GM12878 (cell line): ENCODE measurements around the gene TMEM144. TPM values are rescaled to one million over a fixed set of nuclear protein-coding genes. Genes with fewer than 3 reads are reported as not detected.

Source experiments
- ATAC-seq: fragments of 200-7000 bp; cut with Tn5 transposase; 3 replicates; pipeline ENCODE4 v1.9.1; 2020; ENCODE audit warnings: mild to moderate bottlenecking, moderate library complexity
- BruUV-seq: library from RNA; stranded (reverse); fragments of 400-500 nt; replicated peaks from 2 replicates; lab custom pipeline; 2021; lab: Mats Ljungman, UMichigan
- CTCF ChIA-PET: fragments of 300-600 bp; sonication (Branson Sonifier 250); formaldehyde crosslinking; extraction: SDS; loops from one replicate; lab custom pipeline; 2021; ENCODE audit warnings: inconsistent platforms; lab: Yijun Ruan, JAX
- POLR2A ChIA-PET: fragments of 350-600 bp; formaldehyde crosslinking; extraction: SDS; loops from one replicate; lab custom pipeline; 2021; ENCODE audit warnings: inconsistent platforms; lab: Charles Lee
- RAD21 ChIA-PET: fragments of 300-600 bp; sonication (Branson Sonifier 250); formaldehyde crosslinking; loops from one replicate; lab custom pipeline; 2023; ENCODE audit warnings: antibody characterized with exemption; ENCODE audit not compliant: unreplicated experiment; lab: Charles Lee
- SMC1A ChIA-PET: fragments of 300-600 bp; sonication (Branson Sonifier 250); formaldehyde crosslinking; loops from one replicate; lab custom pipeline; 2023; ENCODE audit not compliant: unreplicated experiment, uncharacterized antibody; lab: Charles Lee
- DNase-seq: peaks from one replicate; pipeline ENCODE4 v3.0.0-alpha.2; 2011; ENCODE audit warnings: low read depth, low spot score
- FAIRE-seq: peaks from 3 replicates; lab custom pipeline; 2011; peaks lifted over from hg19 to GRCh38; lab: Jason Lieb, UNC
- H2AFZ ChIP-seq: 2 replicates; pipeline ENCODE4 v1.6.0; 2011; ENCODE audit warnings: low read depth, low read length, control low read depth; ENCODE audit not compliant: control insufficient read depth
- H3K27ac ChIP-seq: 2 replicates; pipeline ENCODE4 v1.5.1; 2011; ENCODE audit warnings: control low read depth; ENCODE audit not compliant: control insufficient read depth, insufficient read depth
- H3K27me3 ChIP-seq, 2 experiments: replicated peaks in 1 of 2; 2 replicates each; pipeline versions ENCODE4 v1.6.0 to v1.6.1; 2011; ENCODE audit warnings: low read length in 1 of 2; ENCODE audit not compliant: control insufficient read depth in 2 of 2, insufficient read depth in 2 of 2
- H3K36me3 ChIP-seq, 2 experiments: 2 replicates each; pipeline ENCODE4 v1.5.1; 2011; ENCODE audit warnings: low read length in 1 of 2; ENCODE audit not compliant: control insufficient read depth in 2 of 2, insufficient read depth in 2 of 2
- H3K4me1 ChIP-seq: 2 replicates; pipeline ENCODE4 v1.6.1; 2011; ENCODE audit warnings: mild to moderate bottlenecking, low read length, moderate library complexity, mixed read lengths; ENCODE audit not compliant: control insufficient read depth, insufficient read depth
- H3K4me2 ChIP-seq: 2 replicates; pipeline ENCODE4 v1.6.0; 2011; ENCODE audit warnings: control low read depth; ENCODE audit not compliant: control insufficient read depth, insufficient read depth
- H3K4me3 ChIP-seq: fragments of 200-600 bp; sonication (generic); 2 replicates; pipeline ENCODE4 v1.5.1; 2016
- H3K79me2 ChIP-seq: 2 replicates; pipeline ENCODE4 v1.6.0; 2011; ENCODE audit warnings: low read length; ENCODE audit not compliant: control insufficient read depth, insufficient read depth
- H3K9ac ChIP-seq: 2 replicates; pipeline ENCODE4 v1.8.0; 2011; ENCODE audit warnings: low read length, control low read depth, mixed read lengths; ENCODE audit not compliant: control insufficient read depth, insufficient read depth
- H3K9me3 ChIP-seq: replicated peaks from 3 replicates; pipeline ENCODE4 v1.5.1; 2011; ENCODE audit warnings: mild to moderate bottlenecking, low read length; ENCODE audit not compliant: control insufficient read depth, insufficient read depth
- H4K20me1 ChIP-seq: 2 replicates; pipeline ENCODE4 v1.6.0; 2011; ENCODE audit not compliant: control insufficient read depth, insufficient read depth
- ATF7 ChIP-seq: fragments of 450-650 bp; IDR thresholded peaks from 2 replicates; pipeline ENCODE4 v1.6.1; 2016; ENCODE audit warnings: low read depth, mild to moderate bottlenecking
- CHD4 ChIP-seq: fragments of 200-600 bp; sonication (generic); IDR thresholded peaks from 2 replicates; pipeline ENCODE4 v1.6.1; 2016; ENCODE audit warnings: mild to moderate bottlenecking
- GABPA ChIP-seq: IDR thresholded peaks from 2 replicates; pipeline ENCODE4 v1.6.1; 2014; ENCODE audit warnings: antibody characterized with exemption, low read depth, mild to moderate bottlenecking, inconsistent platforms
- KDM1A ChIP-seq: fragments of 200-600 bp; sonication (generic); IDR thresholded peaks from 2 replicates; pipeline ENCODE4 v1.6.1; 2016; ENCODE audit warnings: borderline replicate concordance
- NFIC ChIP-seq: IDR thresholded peaks from 2 replicates; pipeline ENCODE4 v1.6.1; 2012; ENCODE audit warnings: low read depth, mild to moderate bottlenecking, inconsistent platforms, low read length, moderate library complexity
- NR2F1 ChIP-seq: fragments of 450-650 bp; conservative IDR thresholded peaks from 2 replicates; pipeline ENCODE4 v1.6.1; 2017; ENCODE audit warnings: mild to moderate bottlenecking
- POLR2AphosphoS5 ChIP-seq: IDR thresholded peaks from 2 replicates; pipeline ENCODE4 v1.6.1; 2011; ENCODE audit warnings: mild to moderate bottlenecking, low read length, inconsistent platforms
- WRNIP1 ChIP-seq: IDR thresholded peaks from 2 replicates; pipeline ENCODE4 v1.6.1; 2011; ENCODE audit warnings: low read depth, low read length, improper control_type of control experiment, borderline replicate concordance
- ZNF207 ChIP-seq: fragments of 450-650 bp; IDR thresholded peaks from 2 replicates; pipeline ENCODE4 v1.6.1; 2014; ENCODE audit warnings: antibody characterized with exemption, mild to moderate bottlenecking, borderline replicate concordance
- ZNF217 ChIP-seq: fragments of 450-650 bp; IDR thresholded peaks from 2 replicates; pipeline ENCODE4 v1.6.1; 2017; ENCODE audit warnings: antibody characterized with exemption, mild to moderate bottlenecking
- ZNF24 ChIP-seq: fragments of 450-650 bp; IDR thresholded peaks from 2 replicates; pipeline ENCODE4 v1.6.1; 2017; ENCODE audit warnings: antibody characterized with exemption, mild to moderate bottlenecking
- WGBS: methylation state at CpG from one replicate; pipeline ENCODE4 v1.1.6; 2016; ENCODE audit warnings: low lambda C conversion rate; ENCODE audit not compliant: insufficient replicate concordance, insufficient coverage; ENCODE audit errors: missing lambda C conversion rate; 5-methylcytosine and 5-hydroxymethylcytosine counted together
- in situ Hi-C: fragments of 300-500 bp; cut with MboI; formaldehyde crosslinking; loops from 9 replicates; pipeline ENCODE4 v1.14.3; 2018; ENCODE audit warnings: mixed read lengths
- intact Hi-C: fragments of 100-400 bp; cut with micrococcal nuclease; formaldehyde crosslinking; loops from one replicate; pipeline ENCODE4 v1.14.2; 2022; ENCODE audit not compliant: unreplicated experiment
- polyA plus RNA-seq, 11 experiments: library from polyadenylated mRNA; depleted of rRNA in 4 of 11; unstranded in 6 of 11; stranded (reverse) in 5 of 11; fragments of >200 nt; fragmentation: Nextera tagmentation in 4 of 11; fragmentation: Illumina TruSeq in 1 of 11; extraction: Ambion mirVana in 4 of 11; extraction: Trizol in 1 of 11; gene quantifications; 1 replicate in 1 of 11; 2 replicates in 10 of 11; pipeline versions ENCODE4 v1.2.1 to v1.2.3, GENCODE V29; 2011 to 2016; ENCODE audit warnings: inconsistent platforms in 2 of 11, missing spikeins in 2 of 11, low read depth in 1 of 11
- total RNA-seq, 4 experiments: library from RNA; depleted of rRNA in 3 of 4; stranded (reverse); fragments of >200 nt in 3 of 4; fragmentation: Illumina TruSeq in 1 of 4; extraction: Trizol in 1 of 4; gene quantifications; 2 replicates each; pipeline versions ENCODE4 v1.2.1 to v1.2.3, GENCODE V29; 2013 to 2021
- TF ChIP-seq, protein P1 (sequence below): fragments of 450-650 bp; IDR thresholded peaks from 2 replicates; pipeline ENCODE4 v1.6.1; 2016; ENCODE audit warnings: mild to moderate bottlenecking
- TF ChIP-seq, protein P2 (sequence below): fragments of 450-650 bp; IDR thresholded peaks from 2 replicates; pipeline ENCODE4 v1.6.1; 2017; ENCODE audit warnings: low read depth, mild to moderate bottlenecking, moderate library complexity
- TF ChIP-seq, protein P3 (sequence below): fragments of 450-650 bp; IDR thresholded peaks from 2 replicates; pipeline ENCODE4 v1.6.1; 2018; ENCODE audit warnings: borderline replicate concordance, mild to moderate bottlenecking; ENCODE audit not compliant: partially characterized antibody

The TMEM144 gene
- total and polyA plus RNA-seq, 10 of the 15 experiments (the other 5 are each of a cell fraction or from before 2014, with no cell fraction given): 0.08 to 1.8 (median 1.4) TPM

DNA sequence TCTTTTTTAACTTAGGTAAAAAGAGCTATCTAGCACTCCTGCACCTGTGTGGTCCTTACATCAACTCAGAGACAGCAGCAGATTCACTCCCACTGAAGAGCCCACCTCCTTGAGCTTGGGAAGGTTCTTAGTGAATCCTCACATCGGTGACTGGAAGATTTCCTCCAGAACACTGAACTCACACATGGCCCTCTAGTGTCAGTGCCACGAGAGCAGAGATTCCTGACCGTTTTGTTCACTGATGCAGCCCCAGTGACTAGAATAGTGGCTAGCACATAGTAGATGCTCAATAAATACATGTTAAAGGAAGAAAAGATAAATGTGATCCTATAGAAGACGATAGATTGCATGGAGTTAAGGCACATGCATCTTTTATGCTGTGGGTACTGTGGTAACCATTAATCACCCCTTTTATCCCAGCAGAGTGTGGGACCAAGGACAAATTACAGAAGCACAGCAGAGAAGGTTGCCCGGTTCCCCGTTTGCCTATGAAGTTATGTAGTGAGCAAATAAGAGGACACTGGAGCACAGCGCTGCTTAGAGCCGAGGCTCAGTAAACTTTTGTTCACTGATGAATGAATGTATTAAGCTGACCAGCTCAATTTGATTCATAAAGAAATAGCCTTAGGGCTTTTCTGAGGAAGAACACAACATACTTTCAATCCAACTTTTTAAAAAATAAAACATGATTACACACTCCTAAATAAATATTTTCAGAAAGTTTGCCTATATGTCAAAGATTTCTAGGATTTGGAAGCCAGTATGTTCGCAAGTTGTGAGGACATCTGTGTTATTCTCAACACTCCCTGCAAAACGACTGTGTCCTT lies 46.1 kb upstream of the TMEM144 start:
- TF ChIP-seq KDM1A: no peak
- TF ChIP-seq, protein P1, sequence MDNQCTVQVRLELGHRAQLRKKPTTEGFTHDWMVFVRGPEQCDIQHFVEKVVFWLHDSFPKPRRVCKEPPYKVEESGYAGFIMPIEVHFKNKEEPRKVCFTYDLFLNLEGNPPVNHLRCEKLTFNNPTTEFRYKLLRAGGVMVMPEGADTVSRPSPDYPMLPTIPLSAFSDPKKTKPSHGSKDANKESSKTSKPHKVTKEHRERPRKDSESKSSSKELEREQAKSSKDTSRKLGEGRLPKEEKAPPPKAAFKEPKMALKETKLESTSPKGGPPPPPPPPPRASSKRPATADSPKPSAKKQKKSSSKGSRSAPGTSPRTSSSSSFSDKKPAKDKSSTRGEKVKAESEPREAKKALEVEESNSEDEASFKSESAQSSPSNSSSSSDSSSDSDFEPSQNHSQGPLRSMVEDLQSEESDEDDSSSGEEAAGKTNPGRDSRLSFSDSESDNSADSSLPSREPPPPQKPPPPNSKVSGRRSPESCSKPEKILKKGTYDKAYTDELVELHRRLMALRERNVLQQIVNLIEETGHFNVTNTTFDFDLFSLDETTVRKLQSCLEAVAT: no peak
- TF ChIP-seq GABPA: no peak
- no peak for TF ChIP-seq POLR2AphosphoS5
- TF ChIP-seq ATF7: no peak
- TF ChIP-seq NFIC: no peak
- no peak for TF ChIP-seq CHD4
- TF ChIP-seq NR2F1: no peak
- TF ChIP-seq, protein P2, sequence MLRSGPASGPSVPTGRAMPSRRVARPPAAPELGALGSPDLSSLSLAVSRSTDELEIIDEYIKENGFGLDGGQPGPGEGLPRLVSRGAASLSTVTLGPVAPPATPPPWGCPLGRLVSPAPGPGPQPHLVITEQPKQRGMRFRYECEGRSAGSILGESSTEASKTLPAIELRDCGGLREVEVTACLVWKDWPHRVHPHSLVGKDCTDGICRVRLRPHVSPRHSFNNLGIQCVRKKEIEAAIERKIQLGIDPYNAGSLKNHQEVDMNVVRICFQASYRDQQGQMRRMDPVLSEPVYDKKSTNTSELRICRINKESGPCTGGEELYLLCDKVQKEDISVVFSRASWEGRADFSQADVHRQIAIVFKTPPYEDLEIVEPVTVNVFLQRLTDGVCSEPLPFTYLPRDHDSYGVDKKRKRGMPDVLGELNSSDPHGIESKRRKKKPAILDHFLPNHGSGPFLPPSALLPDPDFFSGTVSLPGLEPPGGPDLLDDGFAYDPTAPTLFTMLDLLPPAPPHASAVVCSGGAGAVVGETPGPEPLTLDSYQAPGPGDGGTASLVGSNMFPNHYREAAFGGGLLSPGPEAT: no peak
- TF ChIP-seq ZNF24: no peak
- TF ChIP-seq ZNF207: no peak
- TF ChIP-seq, protein P3, sequence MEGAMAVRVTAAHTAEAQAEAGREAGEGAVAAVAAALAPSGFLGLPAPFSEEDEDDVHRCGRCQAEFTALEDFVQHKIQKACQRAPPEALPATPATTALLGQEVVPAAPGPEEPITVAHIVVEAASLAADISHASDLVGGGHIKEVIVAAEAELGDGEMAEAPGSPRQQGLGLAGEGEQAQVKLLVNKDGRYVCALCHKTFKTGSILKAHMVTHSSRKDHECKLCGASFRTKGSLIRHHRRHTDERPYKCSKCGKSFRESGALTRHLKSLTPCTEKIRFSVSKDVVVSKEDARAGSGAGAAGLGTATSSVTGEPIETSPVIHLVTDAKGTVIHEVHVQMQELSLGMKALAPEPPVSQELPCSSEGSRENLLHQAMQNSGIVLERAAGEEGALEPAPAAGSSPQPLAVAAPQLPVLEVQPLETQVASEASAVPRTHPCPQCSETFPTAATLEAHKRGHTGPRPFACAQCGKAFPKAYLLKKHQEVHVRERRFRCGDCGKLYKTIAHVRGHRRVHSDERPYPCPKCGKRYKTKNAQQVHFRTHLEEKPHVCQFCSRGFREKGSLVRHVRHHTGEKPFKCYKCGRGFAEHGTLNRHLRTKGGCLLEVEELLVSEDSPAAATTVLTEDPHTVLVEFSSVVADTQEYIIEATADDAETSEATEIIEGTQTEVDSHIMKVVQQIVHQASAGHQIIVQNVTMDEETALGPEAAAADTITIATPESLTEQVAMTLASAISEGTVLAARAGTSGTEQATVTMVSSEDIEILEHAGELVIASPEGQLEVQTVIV: no peak
- no peak for TF ChIP-seq WRNIP1
- TF ChIP-seq ZNF217: no peak
- no peaks in the 10 kb centered on the region for H3K9me3 ChIP-seq
- no peaks in the 10 kb centered on the region; a peak in 1 of 4 replicates for H3K27me3 ChIP-seq
- intact Hi-C loops (no loop called here), in situ Hi-C loops (no loop called here)
- H3K9ac ChIP-seq: no peak overlapping the region
- no peak overlapping the region for H2AFZ ChIP-seq
- no peaks in the 10 kb centered on the region for H3K4me1 ChIP-seq
- no peak overlapping the region for H3K4me3 ChIP-seq
- 32% methylated on average over 10 of the region's 10 CpGs for WGBS
- H3K27ac ChIP-seq: no peak overlapping the region
- ChIA-PET POLR2A (no interaction called here), SMC1A (no interaction called here), CTCF (no interaction called here), RAD21 (no interaction called here)
- H3K79me2 ChIP-seq: no peaks in the 10 kb centered on the region
- H3K4me2 ChIP-seq: no peak overlapping the region
- no peaks in the 10 kb centered on the region for H3K36me3 ChIP-seq
- DNase-seq (no peak), ATAC-seq (no peak), FAIRE-seq (no peak)
- H4K20me1 ChIP-seq: no peaks in the 10 kb centered on the region
- BruUV-seq: no TSS peak
